GM10266 (cell line): ENCODE results near the gene TMEM39B.
A peak's percentile ranks its signal among the peaks of the same experiment; 100 is the strongest.
"Not testable (repeated sequence)": the region's sequence is repeated elsewhere in the genome, so short reads cannot be mapped to it uniquely, and the experiment has no call there.

Experiments used
- DNase-seq: peaks from one replicate; pipeline ENCODE4 v3.0.0; 2012; ENCODE audit errors: extremely low spot score
- TF ChIP-seq, protein P1 (sequence below): IDR thresholded peaks from 2 replicates; pipeline ENCODE4 v1.5.1; 2012; ENCODE audit warnings: mild to moderate bottlenecking, low read depth; ENCODE audit not compliant: control insufficient read depth, insufficient read depth; ENCODE audit errors: missing control alignments

TMEM39B gene

DNA sequence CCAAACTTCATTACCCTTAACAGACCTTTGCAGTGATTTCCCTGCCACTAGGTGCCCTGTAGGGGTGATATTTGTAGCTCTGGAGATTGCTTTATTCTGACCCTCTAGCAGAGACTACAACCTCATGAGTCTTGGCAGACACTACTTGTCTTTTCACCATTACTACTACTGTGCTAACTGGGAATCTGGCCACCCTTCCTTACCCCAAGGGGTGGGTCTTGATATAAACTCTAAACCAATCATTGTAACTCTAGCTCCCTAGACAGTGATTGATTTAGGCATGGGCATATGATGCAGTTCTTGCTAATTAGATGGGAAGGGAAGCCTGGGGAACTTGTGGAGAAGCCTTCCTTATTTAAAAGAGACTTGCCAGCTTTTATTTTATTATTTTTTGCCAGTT lies 39.0 kb downstream of the TMEM39B start:
- no peak for DNase-seq
- TF ChIP-seq, protein P1, sequence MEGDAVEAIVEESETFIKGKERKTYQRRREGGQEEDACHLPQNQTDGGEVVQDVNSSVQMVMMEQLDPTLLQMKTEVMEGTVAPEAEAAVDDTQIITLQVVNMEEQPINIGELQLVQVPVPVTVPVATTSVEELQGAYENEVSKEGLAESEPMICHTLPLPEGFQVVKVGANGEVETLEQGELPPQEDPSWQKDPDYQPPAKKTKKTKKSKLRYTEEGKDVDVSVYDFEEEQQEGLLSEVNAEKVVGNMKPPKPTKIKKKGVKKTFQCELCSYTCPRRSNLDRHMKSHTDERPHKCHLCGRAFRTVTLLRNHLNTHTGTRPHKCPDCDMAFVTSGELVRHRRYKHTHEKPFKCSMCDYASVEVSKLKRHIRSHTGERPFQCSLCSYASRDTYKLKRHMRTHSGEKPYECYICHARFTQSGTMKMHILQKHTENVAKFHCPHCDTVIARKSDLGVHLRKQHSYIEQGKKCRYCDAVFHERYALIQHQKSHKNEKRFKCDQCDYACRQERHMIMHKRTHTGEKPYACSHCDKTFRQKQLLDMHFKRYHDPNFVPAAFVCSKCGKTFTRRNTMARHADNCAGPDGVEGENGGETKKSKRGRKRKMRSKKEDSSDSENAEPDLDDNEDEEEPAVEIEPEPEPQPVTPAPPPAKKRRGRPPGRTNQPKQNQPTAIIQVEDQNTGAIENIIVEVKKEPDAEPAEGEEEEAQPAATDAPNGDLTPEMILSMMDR: no peak

DNA sequence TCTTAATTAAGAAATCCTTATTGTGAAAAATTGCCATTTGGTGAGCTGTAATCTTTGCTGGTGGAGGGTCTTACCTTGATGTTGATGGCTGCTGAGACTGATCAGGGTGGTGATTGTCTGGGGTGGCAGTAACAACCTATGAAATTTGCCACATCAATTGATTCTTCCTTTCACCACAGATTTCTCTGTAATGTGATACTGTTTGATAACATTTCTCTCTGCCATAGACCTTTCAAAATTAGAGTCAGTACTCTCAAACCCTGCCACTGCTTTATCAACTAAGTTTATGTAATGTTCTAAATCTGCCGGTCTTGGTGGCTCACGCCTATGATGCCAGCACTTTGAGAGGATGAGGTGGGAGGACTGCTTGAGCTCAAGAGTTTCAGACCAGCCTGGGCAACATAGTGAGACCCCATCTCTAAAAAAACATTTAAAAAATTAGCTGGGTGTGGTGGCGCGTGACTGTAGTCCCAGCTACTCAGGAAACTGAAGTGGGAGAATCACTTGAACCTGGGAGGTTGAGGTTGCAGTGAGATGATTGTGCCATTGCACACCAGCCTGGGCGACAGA lies 40.2 kb downstream of the TMEM39B start:
- no peak for DNase-seq
- TF ChIP-seq, protein P1: no peak

DNA sequence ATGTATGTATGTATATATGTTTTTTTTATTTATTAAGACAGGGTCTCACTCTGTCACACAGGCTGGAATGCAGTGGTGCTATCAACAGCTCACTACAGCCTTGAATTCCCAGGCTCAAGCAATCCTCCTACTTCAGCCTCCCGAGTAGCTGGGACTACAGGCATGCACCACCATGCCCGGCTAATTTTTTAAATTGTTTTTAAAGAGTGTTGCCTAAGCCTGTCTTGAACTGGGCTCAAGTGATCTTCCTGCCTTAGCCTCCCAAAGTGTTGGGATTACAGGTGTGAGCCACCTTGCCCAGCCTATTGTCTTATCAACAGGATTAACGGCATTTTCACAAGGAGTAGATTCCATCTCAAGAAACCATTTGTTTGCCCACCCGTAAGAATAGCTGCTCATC lies 40.7 kb downstream of the TMEM39B start:
- not testable (repeated sequence) for DNase-seq

DNA sequence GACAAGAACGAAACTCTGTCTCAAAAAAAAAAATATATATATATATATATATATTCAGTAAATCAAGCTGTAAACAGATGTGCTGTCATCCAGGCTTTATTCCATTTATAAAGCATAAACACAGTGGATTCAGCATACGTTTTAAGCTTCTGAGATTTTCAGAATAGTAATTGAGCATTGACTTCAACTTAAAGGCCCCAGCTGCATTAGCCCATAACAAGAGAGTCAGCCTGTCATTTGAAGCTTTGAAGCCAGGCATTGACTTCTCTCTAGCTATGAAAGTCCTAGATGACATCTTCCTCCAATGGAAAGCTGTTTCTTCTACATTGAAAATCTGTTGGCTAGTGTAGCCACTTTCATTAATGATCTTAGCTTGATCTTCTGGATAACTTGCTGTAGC lies 41.7 kb downstream of the TMEM39B start:
- TF ChIP-seq, protein P1: no peak

DNA sequence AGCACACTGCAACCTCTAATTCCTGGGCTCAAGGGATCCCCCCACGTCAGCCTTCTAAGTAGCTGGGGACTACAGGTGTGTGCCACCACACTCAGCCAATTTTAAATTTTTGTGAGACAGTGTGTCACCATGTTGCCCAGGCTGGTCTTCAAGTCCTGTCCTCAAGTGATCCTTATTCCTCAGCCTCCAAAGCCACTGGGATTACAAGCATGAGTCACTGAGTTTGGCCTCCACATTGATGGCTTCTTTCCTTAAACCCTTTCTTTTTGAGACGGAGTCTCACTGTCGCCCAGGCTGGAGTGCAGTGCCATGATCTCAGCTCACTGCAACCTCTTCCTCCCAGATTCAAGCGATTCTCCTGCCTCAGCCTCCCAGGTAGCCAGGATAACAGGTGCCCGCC lies 42.8 kb downstream of the TMEM39B start:
- TF ChIP-seq, protein P1: no peak

More for the DNA sequence above, 41.7 kb downstream of the TMEM39B start:
- DNase-seq: no peak

DNA sequence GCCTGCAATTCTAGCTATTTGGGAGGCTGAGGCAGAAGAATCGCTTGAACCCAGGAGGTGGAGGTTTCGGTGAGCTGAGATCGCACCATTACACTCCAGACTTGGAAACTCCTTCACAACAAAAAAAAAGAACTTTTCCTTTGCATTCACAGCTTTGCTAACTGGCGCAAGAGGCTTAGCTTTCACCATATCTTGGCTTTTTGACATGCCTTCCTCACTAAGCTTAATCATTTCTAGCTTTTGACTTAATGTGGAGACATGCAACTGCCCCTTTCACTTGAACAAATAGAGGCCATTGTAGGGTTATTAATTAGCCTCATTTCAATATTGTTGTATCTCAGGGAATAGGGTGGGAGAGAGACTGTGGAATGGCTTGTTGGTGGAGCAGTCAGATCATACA lies 43.8 kb downstream of the TMEM39B start:
- TF ChIP-seq, protein P1: no peak
- DNase-seq: no peak

More for the DNA sequence above, 42.8 kb downstream of the TMEM39B start:
- no peak for DNase-seq

DNA sequence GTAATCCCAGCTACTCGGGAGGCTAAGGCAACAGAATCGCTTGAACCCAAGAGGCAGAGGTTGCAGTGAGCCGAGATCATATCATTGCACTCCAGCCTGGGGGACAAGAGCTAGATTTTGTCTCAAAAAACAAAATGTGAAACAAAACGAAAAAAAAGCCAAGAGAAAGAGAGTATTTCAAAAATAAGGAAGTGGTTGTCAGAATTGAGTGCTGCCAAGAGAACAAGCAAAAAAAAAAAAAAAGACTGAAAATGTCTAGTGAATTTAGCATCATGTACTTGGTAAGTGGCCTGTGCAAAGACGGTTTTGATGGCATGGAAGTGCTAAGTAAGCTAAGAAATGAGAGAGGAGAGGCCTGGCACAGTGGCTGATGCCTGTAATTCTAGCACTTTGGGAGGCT lies 49.4 kb downstream of the TMEM39B start:
- DNase-seq: peak; percentile 18

DNA sequence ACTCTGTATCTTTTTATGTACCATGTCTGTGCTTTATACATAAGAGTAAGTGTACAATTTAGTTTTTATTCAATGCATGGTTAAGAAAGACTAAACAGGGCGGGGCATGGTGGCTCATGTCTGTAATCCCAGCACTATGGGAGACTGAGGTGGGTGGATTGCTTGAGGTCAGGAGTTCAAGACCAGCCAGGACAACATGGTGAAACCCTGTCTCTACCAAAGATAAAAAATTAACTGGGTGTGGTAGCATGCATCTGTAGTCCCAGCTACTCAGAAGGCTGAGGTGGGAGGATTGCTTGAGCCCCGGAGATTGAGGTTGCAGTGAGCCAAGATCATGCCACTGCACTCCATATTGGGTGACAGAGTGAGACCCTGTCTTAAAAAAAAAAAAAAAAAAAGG lies 50.6 kb downstream of the TMEM39B start:
- DNase-seq: not testable (repeated sequence)

More for the DNA sequence above, 49.4 kb downstream of the TMEM39B start:
- TF ChIP-seq, protein P1: no peak
